ENCODE measurements around the gene ARHGAP10.
A peak's percentile ranks its signal among the peaks of the same experiment; 100 is the strongest.

Gene ARHGAP10

DNA sequence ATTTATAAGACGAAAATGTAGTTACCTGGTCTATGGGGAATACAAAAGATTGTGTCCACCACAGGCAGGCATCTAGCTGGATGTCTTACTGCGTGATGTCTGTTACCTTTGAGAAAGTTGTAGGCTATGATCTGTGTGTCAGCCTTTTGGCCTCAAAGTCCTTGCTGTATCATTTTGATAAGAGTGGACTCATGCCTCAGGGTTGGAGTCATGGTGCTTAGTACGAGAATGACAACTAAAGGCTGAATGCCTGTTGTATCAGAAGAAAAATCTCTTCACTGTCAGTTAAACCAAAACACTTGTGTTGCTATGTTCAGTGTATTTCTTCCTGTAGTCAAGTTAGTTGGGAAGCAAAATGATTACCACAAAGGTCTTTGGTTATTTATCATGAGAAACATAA is 226.2 kb downstream of the ARHGAP10 start:
- TF ChIP-seq, protein P1, sequence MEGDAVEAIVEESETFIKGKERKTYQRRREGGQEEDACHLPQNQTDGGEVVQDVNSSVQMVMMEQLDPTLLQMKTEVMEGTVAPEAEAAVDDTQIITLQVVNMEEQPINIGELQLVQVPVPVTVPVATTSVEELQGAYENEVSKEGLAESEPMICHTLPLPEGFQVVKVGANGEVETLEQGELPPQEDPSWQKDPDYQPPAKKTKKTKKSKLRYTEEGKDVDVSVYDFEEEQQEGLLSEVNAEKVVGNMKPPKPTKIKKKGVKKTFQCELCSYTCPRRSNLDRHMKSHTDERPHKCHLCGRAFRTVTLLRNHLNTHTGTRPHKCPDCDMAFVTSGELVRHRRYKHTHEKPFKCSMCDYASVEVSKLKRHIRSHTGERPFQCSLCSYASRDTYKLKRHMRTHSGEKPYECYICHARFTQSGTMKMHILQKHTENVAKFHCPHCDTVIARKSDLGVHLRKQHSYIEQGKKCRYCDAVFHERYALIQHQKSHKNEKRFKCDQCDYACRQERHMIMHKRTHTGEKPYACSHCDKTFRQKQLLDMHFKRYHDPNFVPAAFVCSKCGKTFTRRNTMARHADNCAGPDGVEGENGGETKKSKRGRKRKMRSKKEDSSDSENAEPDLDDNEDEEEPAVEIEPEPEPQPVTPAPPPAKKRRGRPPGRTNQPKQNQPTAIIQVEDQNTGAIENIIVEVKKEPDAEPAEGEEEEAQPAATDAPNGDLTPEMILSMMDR (conservative IDR thresholded peaks at IDR 0.05; ENCODE audit: low read depth, low read length), result no peak
- no peak overlapping the region for H3K4me3 ChIP-seq (ENCODE audit: low read depth, low read length)

DNA sequence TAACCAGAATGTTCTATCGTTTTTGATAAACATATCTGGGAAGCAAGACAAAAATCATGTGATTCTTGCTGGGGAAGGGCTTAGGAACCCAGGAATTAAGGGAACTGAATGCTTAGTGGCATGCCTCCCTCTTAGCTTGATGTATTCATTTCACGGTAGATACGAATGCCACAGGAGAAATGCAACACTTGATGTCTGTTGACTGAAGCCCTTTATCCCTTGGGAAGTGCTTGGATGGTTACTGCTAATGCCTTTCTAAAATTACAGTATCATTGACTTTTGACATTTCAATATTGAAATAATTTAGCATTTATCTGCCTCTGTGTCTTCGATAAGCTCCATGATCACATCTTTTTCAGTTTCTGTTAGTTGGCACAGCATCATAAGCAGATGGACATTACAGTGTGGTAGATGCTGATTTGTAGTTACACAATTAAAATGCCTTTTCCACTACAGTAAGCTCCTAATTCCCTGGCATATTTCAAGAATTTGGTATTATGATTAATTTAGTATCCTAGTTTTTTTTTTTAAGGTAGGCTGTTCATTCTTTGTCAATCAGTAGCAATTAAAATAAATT is 226.7 kb downstream of the ARHGAP10 start:
- TF ChIP-seq, protein P1 (conservative IDR thresholded peaks at IDR 0.05; ENCODE audit: low read depth, low read length), result no peak
- no peak for DNase-seq (ENCODE audit: low read depth)
- no peak overlapping the region for H3K4me3 ChIP-seq (ENCODE audit: low read depth, low read length)

More for the DNA sequence above, 226.2 kb downstream of the ARHGAP10 start:
- no peak for DNase-seq (ENCODE audit: low read depth)

DNA sequence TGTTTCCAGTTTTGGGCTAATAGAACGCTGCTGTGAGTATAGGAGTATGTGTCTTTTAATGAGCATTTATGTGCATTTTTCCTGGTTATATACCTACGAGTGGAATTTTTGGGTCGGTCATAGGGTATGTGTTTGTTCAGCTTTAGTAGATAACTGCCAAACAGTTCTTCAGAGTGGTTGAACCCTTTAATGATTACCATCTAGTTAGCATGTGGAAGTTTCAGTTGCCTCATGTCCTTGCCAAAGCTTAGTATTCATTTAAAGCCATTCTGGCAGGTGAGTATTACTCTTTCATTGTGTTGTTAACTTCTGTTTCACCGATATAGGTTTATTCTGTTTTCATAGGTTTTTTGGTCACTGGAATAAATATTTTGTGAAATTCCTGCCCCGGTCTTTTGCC is 229.1 kb downstream of the ARHGAP10 start:
- TF ChIP-seq, protein P1 (conservative IDR thresholded peaks at IDR 0.05; ENCODE audit: low read depth, low read length), result no peak
- DNase-seq (ENCODE audit: low read depth), result no peak
- no peak overlapping the region for H3K4me3 ChIP-seq (ENCODE audit: low read depth, low read length)

DNA sequence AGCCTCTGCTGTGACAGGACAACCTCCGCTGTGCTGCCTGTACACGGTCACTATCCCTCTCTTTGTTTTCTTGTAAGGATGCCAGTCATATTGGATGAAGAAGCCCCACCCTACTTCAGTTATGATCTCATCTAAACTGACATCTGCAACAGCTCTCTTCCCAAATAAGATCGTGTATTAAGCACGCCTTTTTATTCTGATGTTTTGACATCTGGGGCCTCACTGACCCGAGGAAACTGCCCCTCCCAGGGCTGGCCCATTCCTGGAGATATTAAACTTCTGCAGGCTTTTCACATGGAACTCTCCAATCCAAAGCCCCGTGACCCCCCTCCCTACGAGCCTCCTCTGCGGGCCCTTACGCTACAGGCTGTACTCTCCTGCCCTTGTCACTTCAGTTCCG is 232.0 kb downstream of the ARHGAP10 start:
- no peak overlapping the region for H3K4me3 ChIP-seq (ENCODE audit: low read depth, low read length)
- TF ChIP-seq, protein P1 (conservative IDR thresholded peaks at IDR 0.05; ENCODE audit: low read depth, low read length), result no peak
- DNase-seq (ENCODE audit: low read depth), result no peak

DNA sequence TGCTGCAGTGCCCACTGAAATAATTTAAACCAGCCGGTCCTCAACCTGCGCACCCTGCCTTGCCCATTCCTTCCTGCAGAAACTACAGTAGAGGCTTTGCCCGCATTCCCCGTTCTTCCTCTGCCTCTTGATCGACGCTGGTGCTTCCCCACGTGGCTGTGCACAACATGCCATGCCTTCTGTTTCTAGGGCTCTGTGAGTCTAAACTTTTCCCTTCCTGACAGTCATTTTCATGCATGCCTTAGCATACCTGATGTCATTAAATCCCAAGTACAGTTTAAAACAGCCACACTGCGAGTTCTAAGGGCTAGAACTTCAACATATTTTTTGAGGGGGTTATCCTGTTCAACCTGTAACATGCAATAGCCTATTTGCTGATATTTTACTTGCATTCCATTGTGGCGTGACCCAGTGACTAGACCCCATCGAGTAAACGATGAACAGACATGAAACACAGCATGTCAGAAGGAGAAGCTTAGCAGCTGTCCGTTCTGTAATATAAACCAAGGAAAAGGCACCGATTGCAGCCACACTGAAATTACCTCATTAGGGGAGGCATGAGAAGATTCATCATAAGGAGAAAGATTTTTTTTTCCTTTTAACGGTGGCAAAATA is 232.5 kb downstream of the ARHGAP10 start:
- H3K4me3 ChIP-seq (ENCODE audit: low read depth, low read length), result no peak overlapping the region

DNA sequence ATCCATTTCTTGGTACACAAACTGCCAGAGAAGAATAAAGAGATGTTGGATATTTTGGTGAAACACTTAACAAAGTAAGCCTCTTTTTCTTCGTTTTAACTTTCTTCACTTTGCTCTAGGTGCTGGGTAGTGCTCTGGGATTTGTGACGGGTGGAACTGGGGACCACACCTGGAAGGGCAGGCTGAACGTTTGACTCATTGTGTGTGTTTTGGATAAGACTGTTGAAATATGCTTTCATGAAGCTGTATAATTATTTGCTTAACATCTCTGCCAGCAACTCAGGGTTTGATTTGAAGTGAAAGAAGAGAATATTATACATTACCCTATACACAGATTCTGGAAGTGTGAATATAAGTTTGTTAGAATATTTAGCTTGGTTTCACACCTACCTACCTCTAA is 233.2 kb downstream of the ARHGAP10 start:
- DNase-seq (ENCODE audit: low read depth), result no peak
- TF ChIP-seq, protein P1 (conservative IDR thresholded peaks at IDR 0.05; ENCODE audit: low read depth, low read length), result no peak
- H3K4me3 ChIP-seq (ENCODE audit: low read depth, low read length), result no peak overlapping the region

More for the DNA sequence above, 232.5 kb downstream of the ARHGAP10 start:
- TF ChIP-seq, protein P1 (conservative IDR thresholded peaks at IDR 0.05; ENCODE audit: low read depth, low read length), result no peak
- peak; percentile 44 for DNase-seq (ENCODE audit: low read depth)

DNA sequence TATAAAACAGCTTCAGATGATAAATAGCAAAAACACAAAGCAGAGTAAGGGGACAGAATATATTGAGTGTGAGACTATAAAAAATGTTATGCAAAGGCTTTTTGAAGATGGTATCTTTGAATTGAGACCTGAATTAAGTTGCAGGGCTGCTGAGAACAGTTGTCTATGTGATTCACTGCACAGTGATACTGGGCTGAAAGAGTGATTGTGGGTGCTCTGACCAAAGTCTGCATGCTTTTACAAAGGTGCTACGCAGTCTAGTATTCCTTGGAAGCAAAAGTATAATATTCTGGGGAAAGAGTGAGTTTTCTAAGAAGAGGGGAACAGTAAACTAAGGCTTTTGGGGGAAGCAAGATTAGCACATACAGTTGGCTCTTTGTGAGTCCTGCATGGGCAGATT is 234.0 kb downstream of the ARHGAP10 start:
- TF ChIP-seq, protein P1 (conservative IDR thresholded peaks at IDR 0.05; ENCODE audit: low read depth, low read length), result no peak
- H3K4me3 ChIP-seq (ENCODE audit: low read depth, low read length), result no peak overlapping the region
- no peak for DNase-seq (ENCODE audit: low read depth)

All from choroid plexus epithelial cell (primary cell).